MCF 10A (cell line): ENCODE measurements around the gene RAPGEF6. TPM values are rescaled to one million over a fixed set of nuclear protein-coding genes. Genes with fewer than 3 reads are reported as not detected.

ENCODE experiments used
- BruUV-seq: library from RNA; stranded (reverse); fragments of 400-500 nt; replicated peaks from 2 replicates; lab custom pipeline; 2021; lab: Mats Ljungman, UMichigan
- CTCF ChIA-PET: fragments of 300-600 bp; sonication (Branson Sonifier 250); formaldehyde crosslinking; extraction: SDS; loops from one replicate; lab custom pipeline; 2021; ENCODE audit warnings: antibody characterized with exemption, inconsistent platforms; lab: Yijun Ruan, JAX
- POLR2A ChIA-PET: fragments of 300-600, 350-650 bp; sonication (Branson Sonifier 250); formaldehyde crosslinking; extraction: SDS; loops from one replicate; lab custom pipeline; 2020; ENCODE audit warnings: antibody characterized with exemption, inconsistent platforms; lab: Yijun Ruan, JAX
- DNase-seq: peaks from one replicate; pipeline ENCODE4 v3.0.0-alpha.2; 2018; ENCODE audit not compliant: unreplicated experiment
- H3K27ac Mint-ChIP-seq: one replicate; pipeline ENCODE4 v1.8.0; 2022; ENCODE audit warnings: mild to moderate bottlenecking, low read depth, mixed read lengths; ENCODE audit not compliant: unreplicated experiment
- H3K27me3 Mint-ChIP-seq: one replicate; pipeline ENCODE4 v1.8.0; 2022; ENCODE audit warnings: mixed read lengths; ENCODE audit not compliant: insufficient read depth, unreplicated experiment
- H3K36me3 Mint-ChIP-seq: one replicate; pipeline ENCODE4 v1.8.0; 2022; ENCODE audit warnings: mild to moderate bottlenecking, moderate library complexity, mixed read lengths; ENCODE audit not compliant: insufficient read depth, unreplicated experiment
- H3K4me1 Mint-ChIP-seq: one replicate; pipeline ENCODE4 v1.8.0; 2022; ENCODE audit warnings: mixed read lengths; ENCODE audit not compliant: insufficient read depth, unreplicated experiment
- H3K4me3 Mint-ChIP-seq: one replicate; pipeline ENCODE4 v1.8.0; 2022; ENCODE audit warnings: mild to moderate bottlenecking, moderate library complexity, mixed read lengths; ENCODE audit not compliant: unreplicated experiment
- H3K9me3 Mint-ChIP-seq: one replicate; pipeline ENCODE4 v1.8.0; 2022; ENCODE audit warnings: mixed read lengths; ENCODE audit not compliant: unreplicated experiment
- intact Hi-C: fragments of 100-400 bp; cut with micrococcal nuclease; formaldehyde crosslinking; loops from 2 replicates; pipeline ENCODE4 v1.14.1; 2022
- total RNA-seq: library from RNA; stranded (reverse); gene quantifications from 2 replicates; pipeline ENCODE4 v1.2.3, GENCODE V29; 2022
- TF ChIP-seq, protein P1 (sequence below): fragments of 200-600 bp; IDR thresholded peaks from one replicate; pipeline ENCODE4 v1.8.0; 2022; ENCODE audit warnings: antibody characterized with exemption, mild to moderate bottlenecking; ENCODE audit not compliant: unreplicated experiment

The RAPGEF6 gene
- total RNA-seq, 1 experiment from 2014 or later = 20.5 TPM

DNA sequence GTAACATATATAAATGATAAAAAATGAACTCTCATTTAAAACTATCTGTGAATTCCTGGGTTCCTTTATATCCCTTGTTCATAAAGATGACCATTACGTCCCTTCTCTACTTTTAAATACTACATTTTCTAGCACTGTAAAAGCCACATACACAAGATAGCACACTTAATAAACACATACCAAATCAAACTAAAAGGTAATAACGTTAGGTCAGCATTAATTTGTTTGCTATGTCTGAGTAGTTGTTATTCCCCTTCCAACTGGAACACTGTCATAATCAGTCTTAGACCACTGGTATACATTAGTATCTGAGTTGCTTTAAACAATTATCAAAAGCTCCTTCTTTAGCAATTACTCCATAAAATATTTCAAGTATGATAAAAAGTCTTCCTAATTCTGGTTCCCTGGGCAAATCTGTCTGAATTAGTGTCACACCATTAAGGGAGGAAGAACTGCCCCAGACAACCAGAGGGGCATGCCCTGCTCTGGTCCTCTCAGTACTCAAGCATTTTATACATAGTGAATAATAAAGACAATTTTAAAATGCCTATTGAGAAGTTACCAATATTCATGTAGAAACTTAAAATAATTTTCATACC is 98.1 kb downstream of the RAPGEF6 start:
- TF ChIP-seq, protein P1, sequence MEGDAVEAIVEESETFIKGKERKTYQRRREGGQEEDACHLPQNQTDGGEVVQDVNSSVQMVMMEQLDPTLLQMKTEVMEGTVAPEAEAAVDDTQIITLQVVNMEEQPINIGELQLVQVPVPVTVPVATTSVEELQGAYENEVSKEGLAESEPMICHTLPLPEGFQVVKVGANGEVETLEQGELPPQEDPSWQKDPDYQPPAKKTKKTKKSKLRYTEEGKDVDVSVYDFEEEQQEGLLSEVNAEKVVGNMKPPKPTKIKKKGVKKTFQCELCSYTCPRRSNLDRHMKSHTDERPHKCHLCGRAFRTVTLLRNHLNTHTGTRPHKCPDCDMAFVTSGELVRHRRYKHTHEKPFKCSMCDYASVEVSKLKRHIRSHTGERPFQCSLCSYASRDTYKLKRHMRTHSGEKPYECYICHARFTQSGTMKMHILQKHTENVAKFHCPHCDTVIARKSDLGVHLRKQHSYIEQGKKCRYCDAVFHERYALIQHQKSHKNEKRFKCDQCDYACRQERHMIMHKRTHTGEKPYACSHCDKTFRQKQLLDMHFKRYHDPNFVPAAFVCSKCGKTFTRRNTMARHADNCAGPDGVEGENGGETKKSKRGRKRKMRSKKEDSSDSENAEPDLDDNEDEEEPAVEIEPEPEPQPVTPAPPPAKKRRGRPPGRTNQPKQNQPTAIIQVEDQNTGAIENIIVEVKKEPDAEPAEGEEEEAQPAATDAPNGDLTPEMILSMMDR = no peak
- BruUV-seq = no TSS peak

DNA sequence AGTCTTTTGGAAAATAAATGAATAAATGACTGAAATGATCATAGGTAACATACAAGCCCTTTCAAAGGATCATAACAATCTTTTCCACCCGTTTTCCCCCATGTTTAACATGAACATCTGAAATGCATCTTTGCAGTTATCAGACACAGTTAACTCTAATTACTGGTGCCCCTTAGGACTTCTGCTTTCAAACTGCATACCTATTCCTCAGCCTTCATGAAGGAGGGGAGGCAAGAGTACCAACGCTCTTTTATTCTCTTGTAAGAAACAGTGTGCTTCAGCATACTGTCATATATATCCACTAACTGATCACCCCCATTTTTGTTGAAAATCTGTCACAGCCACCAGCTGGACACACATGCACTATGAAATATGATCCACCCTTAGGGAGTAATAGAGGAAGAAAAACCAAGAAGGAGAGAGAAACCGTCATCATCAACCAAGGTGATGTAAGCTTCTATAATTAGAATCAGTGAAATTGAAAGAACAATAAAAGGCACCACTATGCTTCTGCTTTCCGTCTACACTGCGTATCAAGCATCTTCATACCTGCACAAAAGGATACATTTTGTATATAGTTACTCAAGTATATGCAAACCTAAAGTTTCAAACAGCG is 98.7 kb downstream of the RAPGEF6 start:
- H3K36me3 Mint-ChIP-seq = peaks cover 14% of the 10 kb centered on the region
- ChIA-PET POLR2A (no interaction called here), CTCF (interaction anchor here (0.8 kb wide), 1 partner anchor 15 kb away, joined by 3 read pairs; no protein-coding TSS in a partner anchor)
- TF ChIP-seq, protein P1 = no peak
- no peaks in the 10 kb centered on the region for H3K27me3 Mint-ChIP-seq
- no peaks in the 10 kb centered on the region for H3K9me3 Mint-ChIP-seq
- H3K4me1 Mint-ChIP-seq = peaks cover 22% of the 10 kb centered on the region
- H3K27ac Mint-ChIP-seq = peak overlapping the region; percentile 13
- peak; percentile 31 for DNase-seq
- H3K4me3 Mint-ChIP-seq = no peak overlapping the region
- no TSS peak for BruUV-seq
- intact Hi-C loops = no loop called here

More for the DNA sequence above, 98.1 kb downstream of the RAPGEF6 start:
- no peak for DNase-seq
- CTCF ChIA-PET = interaction anchor here (0.6 to 0.8 kb wide), 2 partner anchors 15 to 834 kb away, joined by 3 read pairs; no protein-coding TSS in a partner anchor
- peak overlapping the region; percentile 13 for H3K27ac Mint-ChIP-seq
- peaks cover 14% of the 10 kb centered on the region for H3K36me3 Mint-ChIP-seq
- POLR2A ChIA-PET = no interaction called here
- peaks cover 23% of the 10 kb centered on the region for H3K4me1 Mint-ChIP-seq
- H3K4me3 Mint-ChIP-seq = no peak overlapping the region
- intact Hi-C loops = no loop called here
- H3K9me3 Mint-ChIP-seq = no peaks in the 10 kb centered on the region
- no peaks in the 10 kb centered on the region for H3K27me3 Mint-ChIP-seq

DNA sequence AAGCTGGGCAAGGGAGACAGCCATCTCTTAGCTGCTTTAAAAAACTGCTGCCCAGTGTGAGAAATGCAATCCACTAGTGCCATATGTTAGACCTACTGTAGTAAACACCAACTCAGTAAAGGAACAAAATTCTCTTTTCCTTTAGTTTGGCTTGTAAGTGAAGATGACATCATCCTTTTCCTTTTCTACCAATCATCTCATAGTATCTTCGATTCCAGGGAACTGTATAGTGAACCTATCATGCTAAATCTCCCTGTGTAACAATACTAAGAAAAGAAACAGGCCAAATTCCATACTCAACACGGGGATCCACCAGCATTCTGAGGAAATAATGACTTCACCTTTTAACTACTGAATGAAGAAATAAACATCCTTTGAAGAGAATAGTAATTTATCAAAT is 100.1 kb downstream of the RAPGEF6 start:
- no peak overlapping the region for H3K4me3 Mint-ChIP-seq
- ChIA-PET CTCF (no interaction called here), POLR2A (interaction anchor here (0.6 to 1.5 kb wide), 2 partner anchors 10 to 13 kb away, joined by 3 to 5 read pairs; no protein-coding TSS in a partner anchor)
- H3K27me3 Mint-ChIP-seq = no peaks in the 10 kb centered on the region
- no peaks in the 10 kb centered on the region for H3K9me3 Mint-ChIP-seq
- intact Hi-C loops = no loop called here
- no peak overlapping the region for H3K27ac Mint-ChIP-seq
- peaks cover 21% of the 10 kb centered on the region for H3K36me3 Mint-ChIP-seq
- no peak for DNase-seq
- TF ChIP-seq, protein P1 = no peak
- no TSS peak for BruUV-seq
- peaks cover 17% of the 10 kb centered on the region for H3K4me1 Mint-ChIP-seq

DNA sequence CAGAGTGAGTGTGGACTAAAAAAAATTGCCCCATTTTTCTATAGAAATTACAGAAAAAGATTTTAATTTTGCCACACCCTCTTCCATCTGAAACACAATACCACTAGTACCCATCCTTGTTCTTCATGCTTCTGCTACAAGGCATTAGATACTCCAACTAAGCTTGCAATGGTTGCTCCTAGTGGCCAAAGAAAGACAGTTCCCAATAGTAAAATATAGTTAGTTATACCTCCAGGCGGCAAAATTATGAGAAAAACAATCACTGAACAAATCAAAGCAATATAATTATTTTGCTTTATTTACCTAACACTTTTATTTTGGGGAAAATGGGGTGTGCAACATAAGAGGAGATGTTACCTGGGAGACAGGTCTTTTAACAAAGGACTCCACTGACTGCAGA is 101.2 kb downstream of the RAPGEF6 start:
- peaks cover 22% of the 10 kb centered on the region for H3K36me3 Mint-ChIP-seq
- no peak overlapping the region for H3K27ac Mint-ChIP-seq
- no peaks in the 10 kb centered on the region for H3K27me3 Mint-ChIP-seq
- CTCF ChIA-PET = interaction anchor here (0.6 to 1.7 kb wide), 4 partner anchors 10 to 272 kb away, joined by 3 to 14 read pairs (median 3); no protein-coding TSS in a partner anchor
- intact Hi-C loops = no loop called here
- no peak for DNase-seq
- POLR2A ChIA-PET = interaction anchor here (1.0 kb wide), 2 partner anchors 44 to 65 kb away, joined by 3 to 5 read pairs; no protein-coding TSS in a partner anchor
- H3K9me3 Mint-ChIP-seq = no peaks in the 10 kb centered on the region
- no TSS peak for BruUV-seq
- no peak overlapping the region for H3K4me3 Mint-ChIP-seq
- TF ChIP-seq, protein P1 = peak; percentile 23
- H3K4me1 Mint-ChIP-seq = peaks cover 17% of the 10 kb centered on the region
